HepG2 (cell line): ENCODE data around the gene HSPB7. TPM values are rescaled to one million over a fixed set of nuclear protein-coding genes. Genes with fewer than 3 reads are reported as not detected.

Experiments
- MTF1 ChIP-seq: sonication (generic); formaldehyde crosslinking; IDR thresholded peaks from 2 replicates; pipeline ENCODE4 v1.5.0; 2020; ENCODE audit warnings: missing genetic modification reagents
- NFYC ChIP-seq: IDR thresholded peaks from 2 replicates; pipeline ENCODE4 v1.6.1; 2016; ENCODE audit warnings: missing genetic modification reagents, missing compliant biosample characterization
- RXRB ChIP-seq: IDR thresholded peaks from 2 replicates; pipeline ENCODE4 v1.6.1; 2016; ENCODE audit warnings: borderline replicate concordance, missing genetic modification reagents, missing compliant biosample characterization
- ZKSCAN8 ChIP-seq: IDR thresholded peaks from 2 replicates; pipeline ENCODE4 v1.6.1; 2016; ENCODE audit warnings: borderline replicate concordance, missing genetic modification reagents, missing compliant biosample characterization
- polyA plus RNA-seq, 8 experiments: library from polyadenylated mRNA; depleted of rRNA in 3 of 8; stranded (reverse) in 7 of 8; unstranded in 1 of 8; fragments of >200 nt; fragmentation: Illumina TruSeq in 4 of 8; extraction: Trizol in 4 of 8; gene quantifications; 2 replicates each; pipeline versions ENCODE4 v1.2.1 to v1.2.3, GENCODE V29; 2011 to 2016; ENCODE audit warnings: low read depth in 4 of 8, missing spikeins in 1 of 8, mixed read lengths in 1 of 8; ENCODE audit not compliant: insufficient read depth in 1 of 8
- total RNA-seq, 5 experiments: library from RNA; depleted of rRNA; stranded (reverse); fragments of >200 nt; fragmentation: Illumina TruSeq; extraction: Trizol; gene quantifications; 2 replicates each; pipeline ENCODE4 v1.2.3, GENCODE V29; 2016; ENCODE audit warnings: low read depth in 1 of 5
- TF ChIP-seq, protein P1 (sequence below), 2 experiments: sonication (generic) in 1 of 2; formaldehyde crosslinking in 1 of 2; IDR thresholded peaks; 2 replicates each; pipeline versions ENCODE4 v1.6.1 to v1.9.0; 2014 to 2022; ENCODE audit warnings: antibody characterized with exemption in 1 of 2, borderline replicate concordance in 1 of 2, inconsistent platforms in 1 of 2, low read depth in 1 of 2, missing genetic modification reagents in 1 of 2
- TF ChIP-seq, protein P2 (sequence below): sonication (generic); formaldehyde crosslinking; IDR thresholded peaks from 2 replicates; pipeline ENCODE4 v1.4.0; 2020; ENCODE audit warnings: mild to moderate bottlenecking, missing genetic modification reagents
- TF ChIP-seq, protein P3 (sequence below): sonication (generic); formaldehyde crosslinking; IDR thresholded peaks from 2 replicates; pipeline ENCODE4 v1.4.0; 2020; ENCODE audit warnings: mild to moderate bottlenecking, missing genetic modification reagents

HSPB7 gene
- total and polyA plus RNA-seq, 2 of the 13 experiments (the other 11 are each of a cell fraction or from before 2014, with no cell fraction given), result 0.20 TPM; not detected in 1

DNA sequence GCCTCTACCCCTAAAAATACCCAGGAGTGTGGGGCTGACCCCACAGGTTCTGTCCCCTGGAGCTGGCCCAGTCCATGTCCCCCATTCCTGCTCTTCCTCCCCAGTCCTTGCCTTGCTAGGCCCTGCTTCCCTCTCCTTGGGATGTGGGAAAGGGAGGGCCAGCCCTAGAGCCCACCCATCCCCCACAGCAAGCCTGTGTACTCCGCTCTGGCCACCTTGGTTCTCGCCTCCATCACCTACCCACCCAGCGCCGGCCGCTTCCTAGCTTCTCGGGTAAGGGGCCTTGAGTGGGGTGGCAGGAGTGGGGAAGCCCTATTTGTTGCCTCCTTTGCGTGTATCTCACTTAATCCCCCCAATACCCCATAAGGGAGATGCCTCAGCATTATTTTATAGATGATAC lies 32.5 kb upstream of the HSPB7 start (continued):
- TF ChIP-seq, protein P1, sequence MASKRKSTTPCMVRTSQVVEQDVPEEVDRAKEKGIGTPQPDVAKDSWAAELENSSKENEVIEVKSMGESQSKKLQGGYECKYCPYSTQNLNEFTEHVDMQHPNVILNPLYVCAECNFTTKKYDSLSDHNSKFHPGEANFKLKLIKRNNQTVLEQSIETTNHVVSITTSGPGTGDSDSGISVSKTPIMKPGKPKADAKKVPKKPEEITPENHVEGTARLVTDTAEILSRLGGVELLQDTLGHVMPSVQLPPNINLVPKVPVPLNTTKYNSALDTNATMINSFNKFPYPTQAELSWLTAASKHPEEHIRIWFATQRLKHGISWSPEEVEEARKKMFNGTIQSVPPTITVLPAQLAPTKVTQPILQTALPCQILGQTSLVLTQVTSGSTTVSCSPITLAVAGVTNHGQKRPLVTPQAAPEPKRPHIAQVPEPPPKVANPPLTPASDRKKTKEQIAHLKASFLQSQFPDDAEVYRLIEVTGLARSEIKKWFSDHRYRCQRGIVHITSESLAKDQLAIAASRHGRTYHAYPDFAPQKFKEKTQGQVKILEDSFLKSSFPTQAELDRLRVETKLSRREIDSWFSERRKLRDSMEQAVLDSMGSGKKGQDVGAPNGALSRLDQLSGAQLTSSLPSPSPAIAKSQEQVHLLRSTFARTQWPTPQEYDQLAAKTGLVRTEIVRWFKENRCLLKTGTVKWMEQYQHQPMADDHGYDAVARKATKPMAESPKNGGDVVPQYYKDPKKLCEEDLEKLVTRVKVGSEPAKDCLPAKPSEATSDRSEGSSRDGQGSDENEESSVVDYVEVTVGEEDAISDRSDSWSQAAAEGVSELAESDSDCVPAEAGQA (IDR thresholded peaks at IDR 0.05; ENCODE audit: low read depth), result no peak
- TF ChIP-seq, protein P1 (CRISPR knock-in tag; IDR thresholded peaks at IDR 0.05; ENCODE audit: borderline replicate concordance), result no peak
- TF ChIP-seq RXRB (CRISPR knock-in tag) (no peak), ZKSCAN8 (no peak), MTF1 (CRISPR knock-in tag) (no peak), NFYC (CRISPR knock-in tag) (no peak)
- TF ChIP-seq, protein P2, sequence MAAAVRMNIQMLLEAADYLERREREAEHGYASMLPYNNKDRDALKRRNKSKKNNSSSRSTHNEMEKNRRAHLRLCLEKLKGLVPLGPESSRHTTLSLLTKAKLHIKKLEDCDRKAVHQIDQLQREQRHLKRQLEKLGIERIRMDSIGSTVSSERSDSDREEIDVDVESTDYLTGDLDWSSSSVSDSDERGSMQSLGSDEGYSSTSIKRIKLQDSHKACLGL, result no peak
- TF ChIP-seq, protein P3, sequence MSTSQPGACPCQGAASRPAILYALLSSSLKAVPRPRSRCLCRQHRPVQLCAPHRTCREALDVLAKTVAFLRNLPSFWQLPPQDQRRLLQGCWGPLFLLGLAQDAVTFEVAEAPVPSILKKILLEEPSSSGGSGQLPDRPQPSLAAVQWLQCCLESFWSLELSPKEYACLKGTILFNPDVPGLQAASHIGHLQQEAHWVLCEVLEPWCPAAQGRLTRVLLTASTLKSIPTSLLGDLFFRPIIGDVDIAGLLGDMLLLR (CRISPR knock-in tag), result no peak
